ENCODE results near the gene HCAR3.

HCAR3 gene

DNA sequence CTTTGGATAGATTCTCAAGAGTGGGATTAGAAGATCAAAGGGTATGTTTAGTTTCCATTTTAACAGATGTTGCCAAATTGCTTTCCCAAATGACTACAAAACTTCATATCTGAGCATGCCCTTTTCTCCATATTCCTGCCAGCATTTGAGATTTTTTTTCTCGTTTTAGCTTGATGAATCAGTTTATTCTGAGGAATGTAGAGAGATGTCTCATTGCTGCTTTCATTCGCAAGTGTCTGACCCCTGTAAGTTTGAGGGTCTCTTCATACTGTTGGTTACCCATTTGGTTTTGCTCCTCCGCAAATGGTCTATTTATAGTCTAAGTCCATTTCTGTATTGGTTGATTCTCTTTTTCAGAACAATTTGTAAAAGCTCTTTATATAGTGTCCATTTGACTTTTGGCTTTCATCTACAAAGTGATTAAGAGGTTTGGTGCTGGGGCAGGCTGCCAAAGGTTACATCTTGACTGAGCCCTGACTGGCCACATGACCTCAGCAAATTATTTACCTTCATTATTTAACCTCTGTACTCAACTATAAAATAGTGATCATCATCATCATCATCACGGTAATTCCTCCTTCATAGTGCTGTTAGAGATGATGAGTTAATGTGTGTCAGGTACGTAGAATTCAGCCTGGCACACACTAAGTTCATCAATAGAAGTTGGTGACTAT is 47.1 kb downstream of the HCAR3 start:
- no peak for DNase-seq (ENCODE audit: low read depth)

DNA sequence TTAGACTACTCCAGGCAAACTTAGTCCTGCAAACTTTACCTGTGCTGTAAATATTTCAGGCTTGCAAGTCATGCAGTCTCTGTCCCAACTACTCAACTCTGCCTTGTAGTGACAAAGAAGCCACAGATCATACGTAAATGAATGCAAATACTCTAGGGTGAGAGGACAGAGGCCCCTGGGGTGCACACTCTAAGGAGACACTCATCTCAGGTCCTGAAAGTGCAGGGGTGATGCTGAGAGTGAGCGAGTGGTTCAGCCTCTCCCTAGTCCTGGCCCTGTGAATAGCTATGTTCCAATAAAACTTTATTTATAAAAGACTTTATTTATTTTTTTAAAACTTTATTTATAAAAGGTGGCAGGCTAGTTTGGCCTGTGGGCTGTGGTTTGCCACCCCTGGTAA is 48.3 kb downstream of the HCAR3 start:
- no peak for DNase-seq (ENCODE audit: low read depth)

DNA sequence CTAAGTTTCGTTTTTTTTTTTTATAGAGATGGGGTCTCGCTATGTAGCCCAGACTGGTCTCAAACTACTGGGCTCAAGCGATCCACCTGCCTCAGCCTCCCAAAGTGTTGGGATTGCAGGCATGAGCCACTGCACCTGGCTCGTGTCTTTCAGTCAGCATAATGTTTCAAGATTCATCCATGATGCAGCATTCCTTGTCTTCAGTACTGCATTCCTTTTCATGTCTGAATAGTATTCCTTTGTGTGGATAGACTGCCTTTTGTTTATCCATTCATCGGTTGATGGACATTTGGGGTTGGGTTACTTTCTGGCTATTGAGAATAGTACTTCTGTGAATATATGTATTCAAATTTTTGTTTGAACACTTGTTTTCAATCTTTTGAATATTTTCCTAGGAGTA is 50.9 kb downstream of the HCAR3 start:
- DNase-seq (ENCODE audit: low read depth): no peak

DNA sequence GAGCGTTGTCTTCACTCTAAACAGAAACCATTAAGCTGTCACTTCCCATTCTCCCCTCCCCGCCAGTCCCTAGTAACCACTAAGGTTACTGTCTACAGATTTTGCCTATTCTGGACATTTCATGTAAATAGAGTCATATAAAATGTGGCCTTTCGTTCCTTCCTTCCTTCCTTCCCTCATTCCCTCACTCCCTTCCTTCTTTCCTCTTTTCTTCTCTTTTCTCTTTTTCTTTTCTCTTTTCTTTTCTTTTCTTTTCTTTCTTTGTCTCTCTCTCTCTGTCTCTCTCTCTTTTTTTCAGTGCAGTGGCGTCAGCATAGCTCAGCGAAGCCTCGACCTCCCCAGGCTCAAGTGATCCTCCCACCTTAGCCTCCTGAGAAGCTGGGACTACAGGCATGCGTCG is 51.3 kb downstream of the HCAR3 start:
- no peak for DNase-seq (ENCODE audit: low read depth)

Data from non-pigmented ciliary epithelial cell (primary cell).